HepG2 (cell line): ENCODE data around the gene MRPL43. TPM values are rescaled to one million over a fixed set of nuclear protein-coding genes. Genes with fewer than 3 reads are reported as not detected.

ENCODE experiments used
- ATAC-seq: fragments of 200-7000 bp; cut with Tn5 transposase; 3 replicates; pipeline ENCODE4 v1.9.1; 2020; ENCODE audit warnings: mild to moderate bottlenecking, moderate library complexity
- BruUV-seq: library from RNA; stranded (reverse); fragments of 400-500 nt; replicated peaks from 2 replicates; lab custom pipeline; 2021; lab: Mats Ljungman, UMichigan
- CTCF ChIA-PET: fragments of 300-600 bp; formaldehyde crosslinking; extraction: SDS; loops from one replicate; lab custom pipeline; 2021; ENCODE audit warnings: low total read pairs, inconsistent platforms, low intra/inter-chr PET ratio; lab: Yijun Ruan, JAX
- POLR2A ChIA-PET: fragments of 350-600 bp; sonication (Branson Sonifier 250); formaldehyde crosslinking; loops from one replicate; lab custom pipeline; 2020; ENCODE audit warnings: antibody characterized with exemption, inconsistent platforms; lab: Yijun Ruan, JAX
- DNase-seq: peaks from one replicate; pipeline ENCODE4 v3.0.0-alpha.2; 2015; ENCODE audit warnings: low spot score
- FAIRE-seq: peaks from 3 replicates; lab custom pipeline; 2011; peaks lifted over from hg19 to GRCh38; lab: Jason Lieb, UNC
- H2AFZ ChIP-seq: one replicate; pipeline ENCODE4 v1.6.1; 2011; ENCODE audit warnings: low read length, inconsistent platforms
- H3K27ac ChIP-seq: fragments of 300-600 bp; 3 replicates; pipeline ENCODE4 v1.8.0; 2011; ENCODE audit warnings: mixed run types, mild to moderate bottlenecking, mixed read lengths, low read length, inconsistent platforms; ENCODE audit not compliant: insufficient read depth; ENCODE audit errors: extremely low read length
- H3K27me3 ChIP-seq, 2 experiments: fragments of 200-600 bp in 1 of 2; 2 replicates in 1 of 2; 3 replicates in 1 of 2; pipeline versions ENCODE4 v1.6.0 to v1.8.0; 2011; ENCODE audit warnings: low read length in 2 of 2, mild to moderate bottlenecking in 2 of 2, moderate library complexity in 2 of 2, inconsistent platforms in 1 of 2; ENCODE audit not compliant: insufficient read depth in 2 of 2, control insufficient read depth in 1 of 2
- H3K36me3 ChIP-seq, 2 experiments: fragments of 200-600 bp in 1 of 2; replicated peaks in 1 of 2; 2 replicates in 1 of 2; 3 replicates in 1 of 2; pipeline versions ENCODE4 v1.5.1 to v1.8.0; 2011; ENCODE audit warnings: low read length in 2 of 2, inconsistent platforms in 1 of 2; ENCODE audit not compliant: insufficient read depth in 2 of 2, control insufficient read depth in 1 of 2
- H3K4me1 ChIP-seq: 2 replicates; pipeline ENCODE4 v1.5.1; 2012; ENCODE audit warnings: low read length, inconsistent platforms; ENCODE audit not compliant: insufficient read depth
- H3K4me2 ChIP-seq: 2 replicates; pipeline ENCODE4 v1.6.0; 2011; ENCODE audit warnings: low read depth, low read length, inconsistent platforms
- H3K4me3 ChIP-seq, 3 experiments: fragments of 200-600 bp in 1 of 3; sonication (generic), shearing (Covaris generic) in 1 of 3; replicated peaks in 1 of 3; 2 replicates each; pipeline ENCODE4 v1.5.1; 2011 to 2016; ENCODE audit warnings: low read length in 3 of 3, inconsistent platforms in 2 of 3, low read depth in 2 of 3, mild to moderate bottlenecking in 2 of 3, control low read depth in 1 of 3, mixed read lengths in 1 of 3; ENCODE audit not compliant: insufficient read depth in 1 of 3
- H3K79me2 ChIP-seq: one replicate; pipeline ENCODE4 v1.6.1; 2011; ENCODE audit warnings: low read length, inconsistent platforms; ENCODE audit not compliant: insufficient read depth
- H3K9ac ChIP-seq: 2 replicates; pipeline ENCODE4 v1.6.0; 2011; ENCODE audit warnings: mild to moderate bottlenecking, low read depth, low read length, inconsistent platforms; ENCODE audit not compliant: insufficient read depth
- H3K9me3 ChIP-seq: 2 replicates; pipeline ENCODE4 v1.5.1; 2012; ENCODE audit warnings: mild to moderate bottlenecking, low read length
- H4K20me1 ChIP-seq: 2 replicates; pipeline ENCODE4 v1.6.0; 2011; ENCODE audit warnings: inconsistent platforms, mild to moderate bottlenecking, low read length, moderate library complexity; ENCODE audit not compliant: insufficient read depth
- ADNP ChIP-seq: sonication (generic); formaldehyde crosslinking; IDR thresholded peaks from 2 replicates; pipeline ENCODE4 v1.4.0; 2020; ENCODE audit warnings: missing genetic modification reagents
- BHLHE40 ChIP-seq: IDR thresholded peaks from 2 replicates; pipeline ENCODE4 v1.6.1; 2011; ENCODE audit warnings: low read length, improper control_type of control experiment
- CREM ChIP-seq, 2 experiments: sonication (generic) in 1 of 2; formaldehyde crosslinking in 1 of 2; IDR thresholded peaks; 2 replicates each; pipeline versions ENCODE4 v1.4.0 to v1.6.1; 2016 to 2020; ENCODE audit warnings: antibody characterized with exemption in 1 of 2, mild to moderate bottlenecking in 1 of 2, missing genetic modification reagents in 1 of 2
- FLYWCH1 ChIP-seq: sonication (generic); formaldehyde crosslinking; IDR thresholded peaks from 2 replicates; pipeline ENCODE4 v1.8.1; 2023; ENCODE audit warnings: mild to moderate bottlenecking, missing genetic modification reagents
- HIVEP1 ChIP-seq: sonication (generic); formaldehyde crosslinking; IDR thresholded peaks from 2 replicates; pipeline ENCODE4 v1.4.0; 2020; ENCODE audit warnings: mild to moderate bottlenecking, missing genetic modification reagents
- HOXA3 ChIP-seq: sonication (generic); formaldehyde crosslinking; IDR thresholded peaks from 2 replicates; pipeline ENCODE4 v1.5.0; 2020; ENCODE audit warnings: missing genetic modification reagents
- ISX ChIP-seq: sonication (generic); formaldehyde crosslinking; conservative IDR thresholded peaks from 2 replicates; pipeline ENCODE4 v1.5.0; 2020; ENCODE audit warnings: missing genetic modification reagents
- MAFF ChIP-seq: IDR thresholded peaks from 2 replicates; pipeline ENCODE4 v1.6.1; 2011; ENCODE audit warnings: low read depth, low read length, improper control_type of control experiment
- MTF1 ChIP-seq: sonication (generic); formaldehyde crosslinking; IDR thresholded peaks from 2 replicates; pipeline ENCODE4 v1.5.0; 2020; ENCODE audit warnings: missing genetic modification reagents
- POLR2AphosphoS5 ChIP-seq: IDR thresholded peaks from 2 replicates; pipeline ENCODE4 v1.6.1; 2012; ENCODE audit warnings: low read depth, low read length
- TFE3 ChIP-seq: IDR thresholded peaks from 2 replicates; pipeline ENCODE4 v1.6.1; 2016
- TRAFD1 ChIP-seq: sonication (generic); formaldehyde crosslinking; IDR thresholded peaks from 2 replicates; pipeline ENCODE4 v1.5.1; 2020; ENCODE audit warnings: missing genetic modification reagents, mild to moderate bottlenecking, borderline replicate concordance
- ZBTB2 ChIP-seq: sonication (generic); formaldehyde crosslinking; IDR thresholded peaks from 2 replicates; pipeline ENCODE4 v1.8.0; 2022; ENCODE audit warnings: low read depth, missing genetic modification reagents
- ZNF749 ChIP-seq: sonication (generic); formaldehyde crosslinking; IDR thresholded peaks from 2 replicates; pipeline ENCODE4 v1.8.0; 2022; ENCODE audit warnings: mild to moderate bottlenecking, missing genetic modification reagents, moderate library complexity, borderline replicate concordance
- ZNF773 ChIP-seq: sonication (generic); formaldehyde crosslinking; IDR thresholded peaks from 2 replicates; pipeline ENCODE4 v1.4.0; 2020; ENCODE audit warnings: missing genetic modification reagents, borderline replicate concordance
- WGBS: methylation state at CpG from one replicate; pipeline ENCODE4 v1.1.6; 2017; ENCODE audit warnings: low lambda C conversion rate; 5-methylcytosine and 5-hydroxymethylcytosine counted together
- in situ Hi-C: cut with HindIII; loops from 2 replicates; pipeline ENCODE4 v1.10.0; 2017; ENCODE audit warnings: low pct_unique_long_range_greater_than_20kb; ENCODE audit not compliant: extremely low pct_ligation_motif_present
- intact Hi-C: fragments of 100-400 bp; cut with micrococcal nuclease; formaldehyde crosslinking; loops from one replicate; pipeline ENCODE4 v1.10.0; 2022; ENCODE audit not compliant: unreplicated experiment
- polyA plus RNA-seq, 8 experiments: library from polyadenylated mRNA; depleted of rRNA in 3 of 8; stranded (reverse) in 7 of 8; unstranded in 1 of 8; fragments of >200 nt; fragmentation: Illumina TruSeq in 4 of 8; extraction: Trizol in 4 of 8; gene quantifications; 2 replicates each; pipeline versions ENCODE4 v1.2.1 to v1.2.3, GENCODE V29; 2011 to 2016; ENCODE audit warnings: low read depth in 4 of 8, missing spikeins in 1 of 8, mixed read lengths in 1 of 8; ENCODE audit not compliant: insufficient read depth in 1 of 8
- total RNA-seq, 5 experiments: library from RNA; depleted of rRNA; stranded (reverse); fragments of >200 nt; fragmentation: Illumina TruSeq; extraction: Trizol; gene quantifications; 2 replicates each; pipeline ENCODE4 v1.2.3, GENCODE V29; 2016; ENCODE audit warnings: low read depth in 1 of 5

Gene MRPL43
- total and polyA plus RNA-seq, 2 of the 13 experiments (the other 11 are each of a cell fraction or from before 2014, with no cell fraction given), result 71.0 to 73.7 TPM

GRCh38 chr10:100969187-100970075, 17.9 kb downstream of the MRPL43 start, which contains the start of gene SEMA4G:
SEMA4G (plus strand) TSS chr10:100969504; CDS start chr10:100972913, 3,409 bp downstream.
- Histone ChIP-seq H3K4me3 (peak within 1 kb of the TSS; percentile 84 to 96 (median 94)), H3K4me2 (peak within 1 kb of the TSS; percentile 99), H3K36me3 (peaks cover 13 to 23% of the 10 kb centered on the region in 2 experiments), H3K4me1 (peaks cover 88% of the 10 kb centered on the region), H2AFZ (no peak within 1 kb of the TSS), H3K27me3 (no peaks in the 10 kb centered on the region; a peak in 1 of 5 replicates), H3K9me3 (no peaks in the 10 kb centered on the region), H3K79me2 (peaks cover 45% of the 10 kb centered on the region), H4K20me1 (no peaks in the 10 kb centered on the region), H3K9ac (peak within 1 kb of the TSS; percentile 90), H3K27ac (peak within 1 kb of the TSS; percentile 96)
- POLR2A ChIA-PET, result interaction anchor here (0.6 to 12.6 kb wide), 13 partner anchors 11 to 596 kb away, joined by 3 to 277 read pairs (median 4); partner anchors contain the start of genes KAZALD1, LZTS2, MRPL43 and TWNK
- in situ Hi-C loops, result no loop called here
- CTCF ChIA-PET, result interaction anchor here (0.8 to 1.5 kb wide), 4 partner anchors 16 to 45 kb away, joined by 3 to 8 read pairs (median 4); no protein-coding TSS in a partner anchor
- intact Hi-C loops, result loop anchor here (2.0 kb wide), 1 partner anchor 43 kb away; no protein-coding TSS in a partner anchor
- BruUV-seq, result TSS peak; percentile 68
- DNase-seq (peak; percentile 80), FAIRE-seq (peak; percentile 36), ATAC-seq (peak; percentile 69)
- WGBS, result 0% methylated on average over 6 of the region's 70 CpGs
- TF ChIP-seq ZNF773 (CRISPR knock-in tag), result no peak
- TF ChIP-seq ZNF749 (CRISPR knock-in tag), result no peak
- no peak for TF ChIP-seq ISX (CRISPR knock-in tag)
- TF ChIP-seq MTF1, result no peak
- 0 out of 2 replicates have a peak, but pooled peaks have one; percentile 23 for TF ChIP-seq ADNP (CRISPR knock-in tag)
- TF ChIP-seq BHLHE40, result peak; percentile 24; the same call in 1 of the 2 replicates
- TF ChIP-seq TRAFD1 (CRISPR knock-in tag), result no peak
- no peak for TF ChIP-seq MAFF
- peak; percentile 52; the same call in 1 of the 2 replicates for TF ChIP-seq HOXA3
- no peak for TF ChIP-seq FLYWCH1 (CRISPR knock-in tag)
- TF ChIP-seq CREM (IDR thresholded peaks at IDR 0.05), result no peak
- TF ChIP-seq CREM (CRISPR knock-in tag; IDR thresholded peaks at IDR 0.05), result no peak
- peak; percentile 56; the same call in 1 of the 2 replicates for TF ChIP-seq POLR2AphosphoS5
- TF ChIP-seq TFE3 (CRISPR knock-in tag), result no peak
- no peak; the same call in 1 of the 2 replicates for TF ChIP-seq ZBTB2 (CRISPR knock-in tag)
- no peak for TF ChIP-seq HIVEP1 (CRISPR knock-in tag)
